GM12891 (cell line): ENCODE results near the gene ASCL5.

Source experiments
- DNase-seq: peaks from one replicate; pipeline ENCODE4 v3.0.0; 2011; ENCODE audit warnings: low spot score; ENCODE audit not compliant: insufficient read length
- FAIRE-seq: peaks from 2 replicates; lab custom pipeline; 2011; peaks lifted over from hg19 to GRCh38; lab: Jason Lieb, UNC
- PAX5 ChIP-seq: IDR thresholded peaks from 2 replicates; pipeline ENCODE4 v1.6.1; 2011; ENCODE audit warnings: low read length, moderate library complexity, mild to moderate bottlenecking; ENCODE audit not compliant: insufficient read depth, severe bottlenecking
- POLR2A ChIP-seq: IDR thresholded peaks from 2 replicates; pipeline ENCODE4 v1.6.1; 2011; ENCODE audit warnings: low read depth, low read length, control low read depth
- POLR2AphosphoS5 ChIP-seq: IDR thresholded peaks from 2 replicates; pipeline ENCODE4 v1.6.1; 2011; ENCODE audit warnings: low read depth, low read length, control low read depth
- POU2F2 ChIP-seq: IDR thresholded peaks from 2 replicates; pipeline ENCODE4 v1.6.1; 2011; ENCODE audit warnings: low read depth, mild to moderate bottlenecking, control low read depth, low read length, moderate library complexity
- SPI1 ChIP-seq: IDR thresholded peaks from 2 replicates; pipeline ENCODE4 v1.6.1; 2011; ENCODE audit warnings: low read depth, low read length, control low read depth
- TAF1 ChIP-seq: IDR thresholded peaks from 2 replicates; pipeline ENCODE4 v1.6.1; 2011; ENCODE audit warnings: low read depth, low read length, control low read depth

ASCL5 gene

GRCh38 chr1:201153474-201154388 lies 26.7 kb upstream of the ASCL5 start:
- no peak for DNase-seq
- peak; percentile 74 for FAIRE-seq
- TF ChIP-seq POU2F2, result no peak
- no peak for TF ChIP-seq SPI1
- TF ChIP-seq POLR2AphosphoS5, result no peak
- no peak for TF ChIP-seq POLR2A
- TF ChIP-seq PAX5, result no peak
- TF ChIP-seq TAF1, result no peak

- FAIRE-seq (peak; percentile 78), DNase-seq (peak; percentile 44)
- no peak for TF ChIP-seq PAX5
- TF ChIP-seq POLR2A, result no peak
- TF ChIP-seq SPI1, result no peak
- no peak for TF ChIP-seq POLR2AphosphoS5
- no peak for TF ChIP-seq POU2F2
- no peak for TF ChIP-seq TAF1
Measured at GRCh38 chr1:201149400-201149799, 22.4 kb upstream of the ASCL5 start.

DNA sequence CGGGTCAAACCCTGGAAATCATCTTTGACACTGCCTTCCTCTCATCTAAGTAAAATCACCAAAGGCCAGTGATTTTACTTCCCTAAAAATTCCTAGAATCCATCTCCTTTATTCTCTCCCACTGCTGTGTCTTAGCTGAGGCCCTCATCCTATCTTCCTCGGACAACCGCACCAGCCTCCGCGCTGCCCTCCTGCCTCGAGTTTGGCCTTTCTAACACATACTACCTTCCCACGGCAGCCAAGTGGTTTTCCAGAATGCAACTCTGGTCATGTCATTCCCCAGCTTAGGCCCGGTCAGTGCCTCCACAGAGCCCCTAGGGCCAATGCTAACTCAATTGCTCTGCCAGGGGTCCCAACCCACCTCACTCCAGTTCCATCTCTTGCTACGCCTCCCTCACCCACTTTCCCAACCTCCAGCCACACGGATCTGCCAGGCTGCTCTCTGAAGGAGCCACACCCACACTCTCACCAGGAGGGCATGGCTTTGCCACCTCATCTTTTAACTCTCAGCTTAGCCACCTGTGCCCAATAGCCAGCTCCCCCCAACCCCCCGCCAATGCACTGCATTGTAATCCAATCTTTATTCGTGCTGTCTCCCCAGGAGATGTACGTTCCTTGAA lies 20.5 kb upstream of the ASCL5 start:
- DNase-seq (no peak), FAIRE-seq (no peak)
- TF ChIP-seq POLR2A (no peak), POLR2AphosphoS5 (no peak), TAF1 (no peak), SPI1 (no peak), PAX5 (no peak), POU2F2 (no peak)

- TF ChIP-seq SPI1 (no peak), POLR2A (no peak), PAX5 (no peak), POU2F2 (no peak)
- DNase-seq, result no peak
- FAIRE-seq, result no peak
Measured at GRCh38 chr1:201146626-201147390, 19.8 kb upstream of the ASCL5 start.

DNA sequence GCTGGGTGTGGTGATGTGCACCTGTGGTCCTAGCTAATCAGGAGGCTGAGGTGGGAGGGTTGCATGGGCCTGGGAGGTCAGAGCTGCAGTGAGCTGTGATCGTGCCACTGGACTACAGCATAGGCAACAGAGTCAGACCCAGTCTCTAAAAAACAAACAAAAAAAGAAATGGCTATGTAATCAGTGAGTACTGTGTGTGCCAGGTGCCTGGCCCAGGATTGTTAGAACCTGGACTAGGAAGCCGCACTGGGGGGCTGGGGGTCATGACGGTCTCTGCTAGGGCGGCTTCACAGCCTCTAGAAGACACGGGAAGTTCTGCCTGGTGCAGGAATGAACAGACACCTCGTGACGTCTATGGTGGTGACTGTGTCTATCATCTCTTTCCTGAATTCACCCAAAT lies 18.8 kb upstream of the ASCL5 start:
- FAIRE-seq (no peak), DNase-seq (no peak)
- TF ChIP-seq PAX5 (no peak), POLR2A (no peak), SPI1 (no peak), TAF1 (no peak), POLR2AphosphoS5 (no peak), POU2F2 (no peak)

DNA sequence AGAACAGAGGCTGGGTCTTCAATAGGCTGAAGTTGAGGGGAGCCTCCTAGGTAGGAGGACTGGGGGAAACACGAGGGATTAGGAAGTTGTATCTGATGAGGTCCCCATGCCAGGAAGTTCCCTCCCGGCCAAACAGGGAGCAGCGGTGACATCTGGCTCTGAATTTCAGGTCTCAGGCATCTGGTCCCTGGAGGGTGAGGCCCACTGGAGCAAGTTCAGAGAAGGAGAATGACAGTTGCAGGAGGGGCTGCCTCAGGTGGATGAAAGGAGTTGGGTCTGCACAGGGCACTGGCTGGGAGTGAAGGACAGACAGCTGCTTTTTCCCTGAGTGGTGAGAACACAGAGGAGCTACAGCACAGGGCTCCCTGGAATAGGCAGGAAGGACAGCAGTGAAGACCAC lies 18.1 kb upstream of the ASCL5 start:
- FAIRE-seq (no peak), DNase-seq (no peak)
- no peak for TF ChIP-seq TAF1
- TF ChIP-seq POU2F2, result no peak
- TF ChIP-seq POLR2A, result no peak
- no peak for TF ChIP-seq SPI1
- no peak for TF ChIP-seq PAX5
- TF ChIP-seq POLR2AphosphoS5, result no peak

DNA sequence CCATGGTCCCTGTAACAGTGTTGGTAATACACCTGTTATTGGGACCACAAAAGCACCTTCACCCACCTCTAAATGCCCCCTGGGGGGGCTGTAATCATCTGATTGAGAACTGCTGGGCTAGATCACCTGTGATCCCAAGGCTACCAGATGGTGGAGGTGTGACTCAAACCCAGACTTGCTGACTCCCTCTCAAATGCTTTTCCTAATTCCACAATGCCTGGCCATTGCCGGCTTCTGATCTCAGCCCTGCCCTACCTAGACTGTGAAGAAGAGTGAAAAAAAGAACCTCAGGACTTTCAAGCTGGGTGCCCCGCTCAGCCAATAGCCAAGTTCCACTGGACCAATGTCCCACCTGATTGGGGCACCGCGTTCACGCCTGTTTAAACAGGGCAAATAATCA lies 17.7 kb upstream of the ASCL5 start:
- TF ChIP-seq POLR2AphosphoS5, result no peak
- no peak for TF ChIP-seq TAF1
- no peak for DNase-seq
- no peak for FAIRE-seq

DNA sequence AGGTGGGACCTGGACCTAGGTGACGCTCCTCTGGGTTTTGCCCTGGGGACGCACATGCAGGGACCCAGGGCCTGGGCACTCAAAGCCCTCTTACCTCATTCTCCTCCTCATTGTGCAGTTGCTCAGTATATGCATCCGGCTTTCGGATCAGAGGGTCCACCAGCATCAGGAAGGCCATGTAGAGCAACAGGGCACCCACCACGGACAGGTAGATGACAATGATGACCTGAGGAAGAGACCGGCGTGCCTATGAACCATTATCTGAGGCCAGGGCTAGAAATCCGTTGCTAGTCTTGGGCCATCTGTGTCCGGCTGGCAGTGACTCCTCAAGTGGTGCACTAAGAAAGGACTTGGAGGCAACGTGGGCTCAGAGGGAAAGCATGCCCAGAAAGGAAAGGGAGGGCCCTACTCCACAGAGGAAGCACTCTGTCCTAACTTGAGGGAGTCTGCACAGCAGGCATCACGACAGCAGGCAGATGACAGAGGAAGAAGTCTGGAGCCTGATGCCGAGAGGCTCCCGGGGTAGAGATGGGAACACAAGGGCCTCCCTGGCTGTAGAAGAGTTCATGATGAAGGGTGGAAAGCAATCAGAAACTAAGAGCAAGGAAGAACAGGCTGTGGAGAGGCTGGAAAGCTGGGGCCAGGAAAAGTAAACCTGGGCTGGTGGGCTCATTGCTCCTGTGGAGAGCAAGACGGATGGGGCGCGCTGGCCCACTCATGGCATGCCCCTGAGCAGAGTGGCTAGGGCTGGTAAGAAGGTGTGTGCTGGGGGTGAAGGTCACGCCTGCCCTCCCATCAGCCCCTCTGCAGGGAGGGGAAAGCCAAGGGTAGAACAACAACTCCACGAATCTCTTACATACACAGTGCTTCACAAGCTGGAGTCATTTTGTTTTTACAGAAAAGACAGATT lies 17.0 kb upstream of the ASCL5 start:
- FAIRE-seq (no peak), DNase-seq (no peak)
- no peak for TF ChIP-seq POLR2AphosphoS5
- no peak for TF ChIP-seq SPI1
- TF ChIP-seq POU2F2, result no peak
- no peak for TF ChIP-seq POLR2A
- TF ChIP-seq TAF1, result no peak
